NB4 (cell line): ENCODE data around the gene OR51B4.

Experiments used
- DNase-seq: peaks from one replicate; pipeline ENCODE4 v3.0.0; 2010; ENCODE audit warnings: low read depth
- H3K4me3 ChIP-seq: one replicate; pipeline ENCODE4 v1.5.1; 2011; ENCODE audit warnings: mild to moderate bottlenecking, low read depth, low read length, moderate library complexity
- MYC ChIP-seq: IDR thresholded peaks from 2 replicates; pipeline ENCODE4 v1.6.1; 2011; ENCODE audit warnings: low read depth, low read length
- POLR2A ChIP-seq: IDR thresholded peaks from 2 replicates; pipeline ENCODE4 v1.6.1; 2011; ENCODE audit warnings: mild to moderate bottlenecking; ENCODE audit not compliant: insufficient read length; ENCODE audit errors: extremely low read depth
- TF ChIP-seq, protein P1 (sequence below): IDR thresholded peaks from 2 replicates; pipeline ENCODE4 v1.6.1; 2011; ENCODE audit warnings: low read depth, low read length
- TF ChIP-seq, protein P2 (sequence below): IDR thresholded peaks from one replicate; pipeline ENCODE4 v1.5.1; 2012; ENCODE audit warnings: low read depth, low read length

The OR51B4 gene

DNA sequence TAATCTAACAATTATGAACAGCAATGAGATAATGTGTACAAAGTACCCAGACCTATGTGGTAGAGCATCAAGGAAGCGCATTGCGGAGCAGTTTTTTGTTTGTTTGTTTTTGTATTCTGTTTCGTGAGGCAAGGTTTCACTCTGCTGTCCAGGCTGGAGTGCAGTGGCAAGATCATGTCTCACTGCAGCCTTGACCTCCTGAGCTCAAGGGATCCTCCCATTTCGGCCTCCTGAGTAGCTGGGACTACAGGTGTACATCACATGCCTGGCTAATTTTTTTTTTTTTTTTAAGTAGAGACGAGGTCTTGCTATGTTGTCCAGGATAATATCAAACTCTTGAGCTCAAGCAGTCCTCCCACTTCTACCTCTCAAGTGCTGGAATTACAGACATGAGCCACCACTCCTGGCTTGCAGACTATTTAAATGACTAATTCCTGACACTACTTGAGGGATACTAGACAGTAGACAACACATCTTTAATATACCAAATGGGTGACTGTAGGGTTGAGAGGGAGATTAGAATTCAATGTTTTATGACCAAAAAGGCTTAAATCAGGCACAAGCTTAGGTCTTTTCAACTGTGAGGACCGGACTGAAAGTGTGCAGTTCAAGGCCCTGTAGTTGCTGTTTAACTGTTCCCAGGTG lies 12.7 kb downstream of the OR51B4 start:
- no peak overlapping the region for H3K4me3 ChIP-seq
- TF ChIP-seq, protein P1, sequence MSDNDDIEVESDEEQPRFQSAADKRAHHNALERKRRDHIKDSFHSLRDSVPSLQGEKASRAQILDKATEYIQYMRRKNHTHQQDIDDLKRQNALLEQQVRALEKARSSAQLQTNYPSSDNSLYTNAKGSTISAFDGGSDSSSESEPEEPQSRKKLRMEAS, result no peak
- TF ChIP-seq POLR2A, result no peak
- TF ChIP-seq MYC, result no peak
- TF ChIP-seq, protein P2, sequence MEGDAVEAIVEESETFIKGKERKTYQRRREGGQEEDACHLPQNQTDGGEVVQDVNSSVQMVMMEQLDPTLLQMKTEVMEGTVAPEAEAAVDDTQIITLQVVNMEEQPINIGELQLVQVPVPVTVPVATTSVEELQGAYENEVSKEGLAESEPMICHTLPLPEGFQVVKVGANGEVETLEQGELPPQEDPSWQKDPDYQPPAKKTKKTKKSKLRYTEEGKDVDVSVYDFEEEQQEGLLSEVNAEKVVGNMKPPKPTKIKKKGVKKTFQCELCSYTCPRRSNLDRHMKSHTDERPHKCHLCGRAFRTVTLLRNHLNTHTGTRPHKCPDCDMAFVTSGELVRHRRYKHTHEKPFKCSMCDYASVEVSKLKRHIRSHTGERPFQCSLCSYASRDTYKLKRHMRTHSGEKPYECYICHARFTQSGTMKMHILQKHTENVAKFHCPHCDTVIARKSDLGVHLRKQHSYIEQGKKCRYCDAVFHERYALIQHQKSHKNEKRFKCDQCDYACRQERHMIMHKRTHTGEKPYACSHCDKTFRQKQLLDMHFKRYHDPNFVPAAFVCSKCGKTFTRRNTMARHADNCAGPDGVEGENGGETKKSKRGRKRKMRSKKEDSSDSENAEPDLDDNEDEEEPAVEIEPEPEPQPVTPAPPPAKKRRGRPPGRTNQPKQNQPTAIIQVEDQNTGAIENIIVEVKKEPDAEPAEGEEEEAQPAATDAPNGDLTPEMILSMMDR, result no peak
- DNase-seq, result no peak

DNA sequence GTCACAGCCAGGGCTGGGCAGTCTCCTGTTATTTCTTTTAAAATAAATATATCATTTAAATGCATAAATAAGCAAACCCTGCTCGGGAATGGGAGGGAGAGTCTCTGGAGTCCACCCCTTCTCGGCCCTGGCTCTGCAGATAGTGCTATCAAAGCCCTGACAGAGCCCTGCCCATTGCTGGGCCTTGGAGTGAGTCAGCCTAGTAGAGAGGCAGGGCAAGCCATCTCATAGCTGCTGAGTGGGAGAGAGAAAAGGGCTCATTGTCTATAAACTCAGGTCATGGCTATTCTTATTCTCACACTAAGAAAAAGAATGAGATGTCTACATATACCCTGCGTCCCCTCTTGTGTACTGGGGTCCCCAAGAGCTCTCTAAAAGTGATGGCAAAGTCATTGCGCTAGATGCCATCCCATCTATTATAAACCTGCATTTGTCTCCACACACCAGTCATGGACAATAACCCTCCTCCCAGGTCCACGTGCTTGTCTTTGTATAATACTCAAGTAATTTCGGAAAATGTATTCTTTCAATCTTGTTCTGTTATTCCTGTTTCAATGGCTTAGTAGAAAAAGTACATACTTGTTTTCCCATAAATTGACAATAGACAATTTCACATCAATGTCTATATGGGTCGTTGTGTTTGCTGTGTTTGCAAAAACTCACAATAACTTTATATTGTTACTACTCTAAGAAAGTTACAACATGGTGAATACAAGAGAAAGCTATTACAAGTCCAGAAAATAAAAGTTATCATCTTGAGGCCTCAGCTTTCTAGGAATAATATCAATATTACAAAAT lies 13.4 kb downstream of the OR51B4 start:
- no peak overlapping the region for H3K4me3 ChIP-seq
- TF ChIP-seq, protein P2, result no peak
- TF ChIP-seq, protein P1, result no peak
- TF ChIP-seq POLR2A (no peak), MYC (no peak)
- DNase-seq, result no peak

DNA sequence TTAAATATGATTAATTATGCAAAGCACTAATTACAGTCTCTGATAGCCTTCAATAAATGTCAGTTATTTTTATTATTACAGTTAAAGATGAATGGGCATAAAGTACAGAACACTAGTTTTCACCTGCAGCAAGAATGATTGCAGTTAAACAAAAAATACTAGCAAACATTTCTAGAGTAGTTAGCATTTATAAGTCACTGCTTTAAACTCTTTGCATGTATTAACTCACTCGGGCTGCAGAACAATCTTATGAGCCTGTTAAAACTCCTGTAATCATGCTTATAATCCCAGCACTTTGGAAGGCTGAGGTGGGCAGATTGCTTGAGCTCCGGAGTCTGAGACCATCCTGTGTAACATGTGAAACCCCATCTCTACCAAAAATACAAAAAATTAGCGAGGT lies 14.8 kb downstream of the OR51B4 start:
- TF ChIP-seq MYC (no peak), POLR2A (no peak)
- TF ChIP-seq, protein P1, result no peak
- TF ChIP-seq, protein P2, result no peak
- no peak for DNase-seq

DNA sequence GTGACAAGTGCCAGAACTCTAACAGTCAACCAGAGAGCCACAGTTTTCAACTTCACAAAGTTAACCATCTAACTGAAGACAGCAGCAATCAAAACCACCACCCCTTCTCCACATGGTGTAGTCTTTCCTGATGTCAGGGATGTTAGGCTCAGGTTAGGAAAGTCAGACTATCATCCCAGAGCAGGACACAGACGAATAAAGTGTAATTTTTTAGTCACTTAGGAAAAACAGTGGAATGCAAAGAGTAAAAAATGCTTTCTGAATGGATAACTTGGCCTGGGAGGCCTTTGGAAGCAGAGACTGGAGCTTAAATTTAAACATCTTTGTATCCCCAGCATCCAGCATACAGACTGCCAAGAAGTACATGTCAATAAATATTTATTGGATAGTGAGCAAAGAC lies 15.4 kb downstream of the OR51B4 start:
- no peak for DNase-seq
- TF ChIP-seq POLR2A (no peak), MYC (no peak)
- TF ChIP-seq, protein P1, result no peak
- TF ChIP-seq, protein P2, result no peak

More for the DNA sequence above, 14.8 kb downstream of the OR51B4 start:
- no peak overlapping the region for H3K4me3 ChIP-seq

DNA sequence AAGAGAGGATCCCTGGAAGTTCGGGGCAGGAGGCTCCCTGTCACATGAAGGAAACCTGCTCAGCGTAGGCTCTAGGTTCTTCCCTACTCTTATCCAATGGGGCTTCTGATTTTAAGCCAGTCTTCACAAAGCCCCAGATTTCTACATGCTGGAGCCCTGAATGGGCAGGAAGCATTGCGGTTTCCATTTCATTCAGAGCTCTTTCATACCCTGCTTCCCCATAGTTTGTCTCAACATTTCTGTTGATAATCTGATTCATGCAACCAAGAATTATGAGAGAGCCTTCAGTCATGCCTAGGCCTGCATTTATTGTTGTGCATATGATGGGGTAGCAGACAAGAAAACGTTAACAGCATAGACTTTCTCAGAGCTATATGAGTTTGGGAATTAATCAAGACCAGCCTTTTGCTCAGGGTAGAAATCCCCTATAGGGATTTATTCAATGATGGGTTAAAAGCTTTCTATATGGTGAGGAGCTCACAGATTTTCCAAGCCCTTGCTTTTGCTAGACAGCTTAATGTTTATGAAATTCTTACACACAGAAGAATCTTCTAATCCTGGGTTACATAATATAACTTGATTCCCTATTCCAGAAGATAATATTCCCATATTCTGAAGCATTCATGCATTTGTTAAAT lies 15.9 kb downstream of the OR51B4 start:
- DNase-seq, result no peak
- no peak overlapping the region for H3K4me3 ChIP-seq
- no peak for TF ChIP-seq MYC
- TF ChIP-seq, protein P1, result no peak
- TF ChIP-seq, protein P2, result no peak

More for the DNA sequence above, 15.4 kb downstream of the OR51B4 start:
- H3K4me3 ChIP-seq, result no peak overlapping the region
